A549 treated with Mapracorat at 1 μM for 4 hours (cell line): ENCODE measurements around the gene NCF1. TPM values are rescaled to one million over a fixed set of nuclear protein-coding genes. Genes with fewer than 3 reads are reported as not detected.

ENCODE experiments used
- total RNA-seq: library from RNA; stranded (reverse); fragments of 200-300 nt; extraction: Qiagen RNA extraction; gene quantifications from 5 replicates; pipeline ENCODE4 v1.2.3, GENCODE V29; 2022

NCF1 gene
- total RNA-seq = 0.13 to 0.26 TPM (median 0.23 TPM) in 4 of 5 replicates, not detected in the other

DNA sequence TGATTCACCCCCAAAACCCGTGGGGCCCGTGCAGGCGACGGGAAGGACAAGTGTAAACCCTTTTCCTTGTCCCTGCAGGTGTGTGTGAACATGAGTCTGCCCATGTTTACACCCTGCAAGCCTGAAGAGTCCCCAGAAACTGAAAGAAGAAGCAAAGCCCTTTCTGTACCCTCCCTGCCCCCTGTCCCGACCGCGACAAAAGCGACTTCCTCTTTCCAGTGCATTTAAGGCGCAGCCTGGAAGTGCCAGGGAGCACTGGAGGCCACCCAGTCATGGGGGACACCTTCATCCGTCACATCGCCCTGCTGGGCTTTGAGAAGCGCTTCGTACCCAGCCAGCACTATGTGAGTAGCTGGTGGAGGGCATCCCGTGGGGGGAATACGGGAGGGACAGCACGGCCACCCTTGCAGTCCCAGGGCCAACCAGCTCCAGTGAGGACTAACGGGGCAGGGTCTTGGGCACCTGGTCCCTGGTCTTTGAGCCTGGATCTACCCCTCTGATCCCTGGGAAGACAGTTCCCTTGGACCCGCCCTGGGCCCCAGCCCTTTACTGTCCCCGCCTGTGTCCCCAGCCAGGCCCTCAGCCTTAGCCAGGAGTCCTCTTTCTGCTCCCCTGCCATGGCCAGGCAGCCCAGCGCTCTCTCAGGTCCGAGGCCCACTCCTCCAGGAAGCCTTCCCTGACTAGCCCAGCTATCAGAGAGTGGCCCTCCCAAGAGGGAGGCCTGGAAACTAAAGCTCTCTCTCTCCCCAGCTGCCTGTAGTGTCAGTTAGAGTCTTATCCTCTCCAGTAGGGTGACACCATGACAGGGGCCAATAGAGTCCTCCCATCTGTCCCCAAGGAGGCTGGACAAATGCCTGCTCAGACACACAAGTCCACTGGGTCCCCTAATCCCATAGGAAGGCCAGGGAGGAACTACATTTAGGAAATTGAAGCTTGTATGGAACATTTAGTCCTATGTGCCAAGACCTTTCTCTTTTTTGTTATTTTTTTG, at the start of gene NCF1:
Gene NCF1, plus strand, starts transcription at position 252 of the 991 bp plus-strand sequence. Its CDS starts 21 bp downstream, at position 273.

Other genes with a start within 250 kb of the NCF1 start
- 69.6 to 95.3 TPM (median 89.8 TPM) in 5 replicates for gene GTF2I, start 116.3 kb upstream of the NCF1 start, total RNA-seq
- 3.8 to 9.1 TPM (median 5.7 TPM) in 5 replicates for gene GTF2IRD2, start 77.6 kb downstream of the NCF1 start, total RNA-seq
- gene CASTOR2, start 190.7 kb downstream of the NCF1 start, total RNA-seq = 2.5 to 4.5 TPM (median 3.3 TPM) in 5 replicates